ENCODE results near the gene MED15.

DNA sequence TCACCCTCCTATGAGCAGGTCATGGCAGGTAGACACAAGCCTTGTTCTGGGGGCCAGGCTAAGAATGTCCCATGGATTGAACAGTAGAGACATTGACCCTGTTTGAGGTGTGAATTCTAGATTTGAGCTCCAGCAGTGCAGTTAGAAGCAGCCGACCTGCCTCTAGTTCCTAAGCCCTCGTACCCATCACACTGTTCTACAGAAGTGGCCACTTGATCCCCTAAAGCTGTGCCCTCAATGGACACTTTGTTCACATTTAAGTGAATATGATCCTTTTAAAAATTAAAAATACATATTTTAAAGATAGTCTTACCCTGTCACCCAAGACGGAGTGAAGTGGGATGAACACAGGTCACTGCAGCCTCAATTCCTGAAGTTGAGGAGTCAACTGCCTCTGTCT lies 122.0 kb downstream of the MED15 start:
- no peak for TF ChIP-seq POLR2A (IDR thresholded peaks at IDR 0.05)
- TF ChIP-seq, protein P1, sequence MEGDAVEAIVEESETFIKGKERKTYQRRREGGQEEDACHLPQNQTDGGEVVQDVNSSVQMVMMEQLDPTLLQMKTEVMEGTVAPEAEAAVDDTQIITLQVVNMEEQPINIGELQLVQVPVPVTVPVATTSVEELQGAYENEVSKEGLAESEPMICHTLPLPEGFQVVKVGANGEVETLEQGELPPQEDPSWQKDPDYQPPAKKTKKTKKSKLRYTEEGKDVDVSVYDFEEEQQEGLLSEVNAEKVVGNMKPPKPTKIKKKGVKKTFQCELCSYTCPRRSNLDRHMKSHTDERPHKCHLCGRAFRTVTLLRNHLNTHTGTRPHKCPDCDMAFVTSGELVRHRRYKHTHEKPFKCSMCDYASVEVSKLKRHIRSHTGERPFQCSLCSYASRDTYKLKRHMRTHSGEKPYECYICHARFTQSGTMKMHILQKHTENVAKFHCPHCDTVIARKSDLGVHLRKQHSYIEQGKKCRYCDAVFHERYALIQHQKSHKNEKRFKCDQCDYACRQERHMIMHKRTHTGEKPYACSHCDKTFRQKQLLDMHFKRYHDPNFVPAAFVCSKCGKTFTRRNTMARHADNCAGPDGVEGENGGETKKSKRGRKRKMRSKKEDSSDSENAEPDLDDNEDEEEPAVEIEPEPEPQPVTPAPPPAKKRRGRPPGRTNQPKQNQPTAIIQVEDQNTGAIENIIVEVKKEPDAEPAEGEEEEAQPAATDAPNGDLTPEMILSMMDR (IDR thresholded peaks at IDR 0.05), result no peak

Measured in uterus (tissue), 2 donors.